CD4-positive, alpha-beta T cell treated with Interferon alpha-2 for 1 hour (primary cell): Measurements from ENCODE around the gene IRF2.
A peak's percentile ranks its signal among the peaks of the same experiment; 100 is the strongest.
"Not testable (repeated sequence)": the region's sequence is repeated elsewhere in the genome, so short reads cannot be mapped to it uniquely, and the experiment has no call there.

Experiments
- DNase-seq, 2 donors: peaks; one replicate each; pipeline ENCODE4 v3.0.0-alpha.2; 2020 to 2022

Gene IRF2

GRCh38 chr4:184343502-184344177 is 130.7 kb downstream of the IRF2 start:
- DNase-seq, result peak; percentile 49 to 58

DNA sequence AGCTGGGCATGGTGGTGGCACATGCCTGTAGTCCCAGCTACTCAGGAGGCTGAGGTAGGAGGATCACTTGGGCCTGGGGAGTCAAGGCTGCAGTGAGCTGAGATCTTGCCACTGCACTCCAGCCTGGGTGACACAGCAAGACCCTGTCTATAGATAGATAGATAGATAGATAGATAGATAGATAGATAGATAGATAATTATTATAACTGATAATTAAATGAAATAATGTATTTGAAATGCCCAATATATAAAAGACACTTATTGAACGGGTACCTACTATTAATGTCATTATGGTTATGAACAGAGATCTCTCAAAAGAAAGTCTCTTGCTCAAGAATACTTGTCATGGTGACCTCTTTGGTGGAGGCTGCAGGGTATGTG is 131.5 kb downstream of the IRF2 start:
- not testable (repeated sequence) for DNase-seq

DNA sequence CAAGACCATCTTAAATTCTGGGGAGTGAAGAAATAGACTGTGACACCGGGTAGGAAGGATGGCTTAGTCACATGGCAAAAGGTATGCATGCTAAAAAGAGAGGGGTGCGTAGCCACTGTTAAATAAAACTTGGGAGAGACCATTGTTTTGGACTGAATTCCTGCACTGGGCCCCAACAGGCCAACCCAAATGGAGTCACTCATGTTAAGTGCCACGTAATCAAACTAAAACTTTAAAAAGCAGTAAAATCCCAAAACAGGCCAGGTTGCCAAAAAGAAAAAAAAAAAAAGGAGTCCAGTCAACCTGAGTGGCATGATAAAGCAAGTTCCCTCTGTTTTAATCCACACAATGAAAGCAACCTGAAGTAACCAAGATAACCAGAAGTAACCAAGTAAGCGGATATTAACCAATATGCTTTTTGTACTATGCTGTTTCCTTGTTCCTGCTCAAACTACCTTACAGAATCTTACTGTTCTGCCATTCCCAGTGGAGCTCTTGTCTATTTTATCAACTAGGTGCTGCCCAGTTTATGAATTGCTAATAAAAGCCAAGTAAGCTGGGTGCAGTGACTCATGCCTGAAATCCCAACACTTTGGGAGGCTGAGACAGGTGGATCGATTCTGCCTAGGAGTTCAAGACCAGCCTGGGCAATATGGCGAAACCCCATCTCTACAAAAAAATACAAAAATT is 132.0 kb downstream of the IRF2 start:
- no peak for DNase-seq

DNA sequence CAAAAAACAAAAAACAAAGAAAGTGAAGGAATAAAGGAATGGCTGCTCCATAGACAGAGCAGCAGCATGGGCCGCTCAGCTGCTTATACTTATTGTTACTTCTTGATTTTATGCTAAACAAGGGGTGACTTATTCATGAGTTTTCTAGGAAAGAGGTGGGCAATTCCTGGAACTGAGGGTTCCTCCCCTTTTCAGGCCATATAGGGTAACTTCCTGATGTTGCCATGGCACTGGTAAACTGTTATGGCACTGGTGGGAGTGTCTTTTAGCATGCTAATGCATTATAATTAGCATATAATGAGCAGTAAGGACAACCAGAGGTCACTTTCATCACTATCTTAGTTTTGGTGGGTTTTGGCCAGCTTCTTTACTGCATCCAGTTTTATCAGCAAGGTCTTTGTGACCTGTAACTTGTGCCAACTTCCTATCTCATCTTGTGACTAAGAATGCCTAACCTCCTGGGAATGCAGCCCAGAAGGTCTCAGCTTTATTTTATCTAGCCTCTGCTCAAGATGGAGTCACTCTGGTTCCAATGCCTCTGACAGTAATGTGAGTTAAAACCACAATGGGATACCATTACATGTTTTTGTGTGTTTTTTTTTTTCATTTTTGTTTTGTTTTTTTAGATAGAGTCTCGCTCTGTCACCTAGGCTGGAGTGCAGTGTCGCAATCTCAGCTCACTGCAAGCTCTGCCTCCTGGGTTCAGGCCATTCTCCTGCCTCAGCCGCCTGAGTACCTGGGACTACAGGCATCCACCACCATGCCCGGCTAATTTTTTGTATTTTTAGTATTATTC is 134.8 kb downstream of the IRF2 start:
- DNase-seq, result peak; percentile 34 to 60

DNA sequence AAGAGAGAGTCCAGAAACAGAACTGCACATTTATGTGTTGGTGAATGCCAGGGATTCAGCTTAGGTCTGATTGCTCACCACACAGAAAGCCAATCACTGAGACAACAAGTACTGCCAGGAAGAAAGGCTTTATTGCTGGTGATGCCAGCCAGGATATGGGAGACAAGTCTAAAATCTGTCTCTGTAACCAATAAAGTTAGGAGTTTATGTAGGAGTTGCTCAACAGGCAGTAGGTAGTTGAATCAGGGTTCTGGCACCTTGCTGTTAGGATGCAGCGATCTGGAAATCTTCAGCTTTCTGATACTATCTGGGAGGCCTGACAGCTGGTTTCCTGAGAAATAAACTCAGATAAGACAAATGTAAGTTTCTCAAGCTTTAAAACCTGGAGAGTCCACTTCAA is 136.4 kb downstream of the IRF2 start:
- no peak for DNase-seq
